Activated T-cell treated with anti-CD3 and anti-CD28 coated beads for 1 hour (primary cell): ENCODE data around the gene TSPAN12.
"Not testable (repeated sequence)": the region's sequence is repeated elsewhere in the genome, so short reads cannot be mapped to it uniquely, and the experiment has no call there.

Experiments used
- DNase-seq: peaks from one replicate; pipeline ENCODE4 v3.0.0-alpha.2; 2020; ENCODE audit warnings: low read depth

Gene TSPAN12

DNA sequence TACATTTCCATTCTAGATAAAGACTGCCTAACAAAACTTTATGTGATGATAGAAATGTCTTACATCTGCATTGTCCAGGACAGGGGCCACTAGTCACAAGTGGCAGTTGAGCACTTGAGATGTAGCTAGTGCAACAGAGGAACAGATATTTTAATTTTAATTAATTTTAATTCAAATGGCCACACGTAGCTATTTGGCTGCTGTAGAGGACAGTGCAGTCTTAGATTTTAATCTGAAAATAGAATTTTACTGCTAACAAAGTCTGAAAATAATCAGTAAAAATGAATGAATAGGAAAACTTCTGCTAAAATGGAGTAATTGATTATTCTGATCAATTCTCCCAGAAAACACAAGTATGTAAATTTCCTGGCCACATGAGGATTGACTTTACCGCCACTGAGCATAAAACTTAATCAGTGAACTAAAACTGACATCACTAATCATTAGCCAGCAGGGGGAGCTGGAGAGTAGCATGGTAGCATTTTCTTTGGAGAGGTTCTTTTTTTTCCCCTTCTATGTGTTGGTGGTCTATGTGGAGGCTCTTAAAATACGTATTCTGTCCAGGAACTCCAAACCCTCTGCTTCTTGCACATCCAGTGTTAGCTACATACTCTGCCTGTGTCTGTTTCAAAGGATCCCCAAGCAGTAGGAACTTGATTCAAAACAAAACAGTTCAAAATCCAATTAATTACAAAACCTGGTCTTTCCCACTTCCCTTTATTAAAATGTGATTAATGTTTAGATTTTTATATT lies 52.1 kb downstream of the TSPAN12 start:
- peak; percentile 28 for DNase-seq

DNA sequence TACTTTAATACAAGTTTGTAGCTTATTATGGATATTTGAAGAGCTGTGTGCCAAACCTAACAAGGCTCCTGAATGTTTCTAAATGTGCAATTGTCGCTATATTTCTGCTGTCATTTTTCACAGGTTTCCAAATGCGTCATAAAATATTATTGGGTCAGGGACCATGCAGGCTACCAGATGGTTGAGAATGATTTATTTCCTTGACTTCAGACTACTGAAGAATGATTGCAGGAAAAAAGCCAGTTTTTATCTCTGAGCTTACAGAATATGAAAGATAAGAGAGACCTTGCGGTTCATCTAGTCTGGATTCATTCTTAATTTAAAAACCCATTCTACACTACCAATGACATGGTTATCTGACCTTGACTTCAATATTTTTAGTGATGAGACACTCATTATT lies 55.2 kb downstream of the TSPAN12 start:
- DNase-seq, result no peak

DNA sequence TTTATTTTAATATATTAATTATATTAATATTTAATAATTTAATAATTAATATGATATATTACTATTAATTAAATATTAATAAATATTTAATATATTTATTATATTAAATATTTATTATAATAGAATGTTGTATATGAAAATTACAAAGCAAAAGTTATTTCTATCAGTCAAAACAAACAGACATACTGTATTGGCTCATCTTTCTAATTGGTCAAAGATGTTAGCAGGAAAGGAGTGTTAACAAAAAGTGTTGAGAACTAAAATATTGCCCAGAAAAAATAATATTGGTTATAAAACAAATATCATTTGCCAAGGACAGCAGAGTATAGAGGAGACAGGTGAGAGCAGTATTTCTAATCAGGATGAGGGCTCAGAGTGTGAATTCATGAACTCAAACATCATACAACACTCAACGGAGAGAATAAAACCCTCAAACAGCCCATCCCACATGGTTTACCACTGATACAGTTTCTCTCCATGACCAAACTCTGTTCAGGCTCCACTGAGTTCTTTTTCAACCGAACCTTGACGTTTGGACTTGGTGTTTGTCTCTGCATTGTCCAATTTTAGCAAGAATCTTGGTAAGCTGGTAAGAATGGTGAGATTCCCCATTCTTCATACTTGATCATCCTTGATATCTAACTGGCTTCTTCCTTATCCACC lies 58.0 kb downstream of the TSPAN12 start:
- no peak for DNase-seq

DNA sequence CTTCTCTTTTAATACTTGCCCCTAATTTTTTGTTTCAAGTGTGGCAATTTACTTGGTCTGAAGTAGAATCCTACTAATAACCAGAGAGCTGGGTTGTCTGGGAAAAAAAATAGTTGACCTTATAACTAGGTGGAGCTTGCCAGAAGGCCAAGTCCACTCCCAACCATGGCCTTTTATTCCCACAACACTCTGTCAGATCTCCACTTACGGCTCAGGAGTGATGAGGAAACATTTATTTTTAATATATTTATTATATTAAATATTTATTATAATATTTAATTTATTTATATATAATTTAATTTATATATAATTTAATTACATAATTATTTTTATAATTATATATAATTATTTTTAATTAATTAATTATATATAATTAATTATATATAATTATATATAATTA lies 58.8 kb downstream of the TSPAN12 start:
- DNase-seq, result no peak

DNA sequence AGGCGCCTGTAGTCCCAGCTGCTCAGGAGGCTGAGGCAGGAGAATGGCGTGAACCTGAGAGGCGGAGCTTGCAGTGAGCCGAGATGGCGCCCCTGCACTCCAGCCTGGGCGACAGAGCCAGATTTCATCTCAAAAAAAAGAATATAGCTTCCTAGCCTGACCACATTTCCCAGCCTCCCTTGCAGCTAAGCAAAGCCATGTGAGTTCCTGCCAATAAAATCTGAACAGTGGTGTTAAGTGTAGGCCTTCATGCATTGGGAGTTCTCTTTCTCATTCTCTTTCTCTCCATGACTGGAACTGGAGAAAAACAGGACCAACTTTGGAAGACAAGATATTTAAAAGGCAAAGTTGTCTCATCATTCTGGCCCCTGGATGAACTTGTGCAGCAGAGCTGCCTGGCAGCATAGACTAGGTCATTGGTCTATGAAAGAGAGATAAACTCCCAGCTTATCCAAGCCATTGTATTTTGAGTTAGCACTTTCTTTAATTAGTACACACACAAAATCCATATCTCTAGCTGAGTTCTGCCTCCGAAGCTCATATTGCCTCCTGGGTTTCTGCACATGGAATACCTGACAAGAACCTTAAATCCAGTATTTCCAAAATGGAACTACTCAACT lies 60.8 kb downstream of the TSPAN12 start:
- no peak for DNase-seq

DNA sequence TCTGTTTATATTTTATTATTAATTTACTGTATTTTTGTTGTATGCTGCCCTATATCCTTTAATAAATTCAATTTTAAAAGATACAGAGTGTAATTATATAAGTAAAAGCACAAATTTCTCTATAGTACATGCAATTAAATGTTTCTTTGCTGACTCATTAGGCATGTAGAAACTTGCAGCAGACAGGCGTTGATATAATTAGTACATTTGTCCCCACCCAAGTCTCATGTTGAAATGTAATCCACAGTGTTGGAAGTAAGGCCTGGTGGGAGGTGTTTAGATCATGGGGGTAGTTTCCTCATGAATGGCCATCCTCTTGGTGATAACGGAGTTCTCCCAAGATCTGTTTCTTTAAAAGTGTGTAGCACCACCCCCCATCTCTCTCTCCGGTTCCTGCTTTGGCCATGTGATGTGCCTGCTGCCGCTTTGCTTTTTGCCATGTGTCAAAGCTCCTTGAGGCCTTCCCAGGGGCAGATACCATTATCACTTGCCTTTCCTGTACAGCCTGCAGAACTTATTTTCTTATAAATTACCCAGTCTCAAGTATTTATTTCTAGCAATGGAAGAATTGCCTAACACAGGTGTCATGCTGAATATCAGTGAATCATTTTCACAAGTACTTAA lies 63.7 kb downstream of the TSPAN12 start:
- no peak for DNase-seq

DNA sequence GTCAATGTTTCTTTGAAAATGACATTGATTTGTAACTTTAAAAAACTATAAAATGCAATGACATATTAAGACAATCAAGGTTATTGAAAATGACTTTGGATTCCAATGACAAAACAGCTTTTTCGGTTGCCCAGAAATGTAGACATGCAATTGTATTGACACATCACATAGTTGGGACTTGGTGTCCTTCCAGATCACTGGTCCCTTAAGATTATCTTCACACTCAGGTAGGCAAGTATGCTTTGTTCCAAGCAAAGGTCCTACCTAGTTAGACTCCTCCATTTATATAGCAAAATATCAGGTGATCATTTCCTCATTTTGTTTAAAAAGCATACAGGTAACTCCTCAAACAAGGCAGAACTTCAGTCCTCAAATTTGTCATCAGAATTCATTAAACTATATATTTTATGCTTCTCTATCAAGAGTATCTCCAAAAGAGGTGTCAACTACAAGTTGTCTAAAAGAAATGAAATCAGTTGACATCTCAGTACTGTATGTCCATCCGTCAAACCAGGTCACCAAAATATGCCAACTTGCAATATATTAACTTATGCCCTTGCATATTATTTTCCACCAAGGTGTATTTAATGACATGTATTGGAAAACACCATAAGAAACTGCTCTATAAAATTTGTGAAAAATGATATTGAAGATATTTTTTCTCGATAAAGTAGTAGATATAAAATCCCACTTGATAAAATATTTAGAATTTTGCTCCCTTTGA lies 64.6 kb downstream of the TSPAN12 start:
- no peak for DNase-seq

DNA sequence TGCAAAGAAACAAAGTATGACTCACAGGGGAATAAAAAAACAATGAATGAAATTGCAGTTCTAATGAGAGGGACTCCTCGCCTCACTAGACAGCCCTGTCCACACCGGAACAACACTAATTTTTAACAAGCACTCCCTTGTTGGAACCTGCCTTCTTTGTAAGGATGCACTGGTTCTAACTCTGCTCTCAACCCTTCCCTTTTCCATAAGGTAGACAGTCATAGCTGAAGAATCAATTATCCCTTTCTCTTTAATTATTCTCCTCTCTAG lies 65.1 kb downstream of the TSPAN12 start:
- DNase-seq, result no peak

DNA sequence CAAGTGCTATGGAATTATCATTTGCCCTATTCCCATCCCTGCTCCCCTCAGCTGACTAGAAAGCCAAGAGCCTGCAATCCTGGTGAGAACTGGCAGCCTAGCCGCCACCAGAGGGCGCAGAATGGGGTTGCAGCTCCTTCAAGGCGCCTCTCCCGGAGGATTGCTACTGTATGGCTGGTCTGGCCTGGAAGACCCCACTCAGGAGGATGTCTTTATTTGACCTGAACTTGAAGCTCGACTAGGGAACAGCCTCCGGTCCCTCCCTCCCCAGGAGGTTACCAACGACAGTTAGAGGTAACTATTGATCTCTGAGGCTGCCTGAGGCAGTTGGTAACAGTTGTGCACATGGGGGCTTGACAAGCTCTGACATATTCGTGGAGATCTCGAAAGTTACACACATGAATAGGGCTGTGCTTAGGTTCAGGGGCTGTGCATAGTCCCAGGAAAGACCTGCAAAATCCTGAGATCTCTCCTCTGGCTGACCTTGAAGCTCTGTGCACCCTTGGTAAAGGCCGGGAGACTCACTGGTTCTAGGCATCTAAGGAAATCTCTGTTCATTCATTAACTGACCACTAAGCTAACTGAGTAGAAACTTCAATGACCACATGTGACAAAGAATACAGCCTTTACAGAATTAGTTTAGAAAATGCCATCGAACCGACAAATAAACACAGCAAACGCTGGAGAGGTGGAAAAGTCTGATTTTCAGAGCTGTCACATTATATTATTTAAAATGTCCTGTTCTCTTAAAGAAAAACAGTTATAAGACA lies 65.7 kb downstream of the TSPAN12 start:
- DNase-seq, result peak; percentile 52

DNA sequence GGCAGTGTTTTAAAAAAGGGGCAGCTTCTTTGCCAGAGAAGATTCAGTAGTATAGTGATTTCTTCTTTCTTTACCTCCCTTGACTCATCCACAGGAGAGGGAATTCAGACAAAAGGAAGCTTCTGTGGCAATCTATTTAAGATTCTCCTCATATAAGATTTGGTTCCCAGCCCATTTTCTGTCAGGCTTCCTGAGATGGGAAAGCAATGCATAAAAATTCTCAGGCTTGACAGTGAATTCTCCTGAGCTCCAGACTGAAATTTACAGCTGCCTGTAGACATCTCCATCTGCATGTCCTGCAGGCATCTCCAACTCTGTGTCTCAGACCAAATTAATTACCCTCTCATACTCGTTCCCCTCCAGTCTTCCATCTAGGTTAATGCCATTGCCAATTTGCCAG lies 72.8 kb downstream of the TSPAN12 start:
- DNase-seq, result no peak

DNA sequence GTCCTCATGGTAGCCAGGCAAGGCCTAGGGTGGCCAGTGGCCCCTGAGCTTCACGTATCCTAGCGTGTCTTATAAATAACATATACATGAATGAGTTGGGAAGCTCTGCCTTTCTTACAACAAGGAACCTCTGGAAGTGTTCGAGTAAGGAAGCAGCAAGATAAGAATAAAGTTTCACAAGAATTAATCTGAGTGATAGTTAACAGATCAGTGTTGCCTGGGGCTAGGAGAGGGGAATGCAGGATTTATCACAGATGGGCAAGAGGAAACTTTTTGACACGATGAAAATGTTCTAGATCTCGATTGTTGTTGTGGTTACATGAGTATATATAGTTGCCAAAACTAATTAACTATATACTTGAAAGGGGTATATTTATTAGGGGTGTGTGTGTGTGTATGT lies 74.2 kb downstream of the TSPAN12 start:
- no peak for DNase-seq

DNA sequence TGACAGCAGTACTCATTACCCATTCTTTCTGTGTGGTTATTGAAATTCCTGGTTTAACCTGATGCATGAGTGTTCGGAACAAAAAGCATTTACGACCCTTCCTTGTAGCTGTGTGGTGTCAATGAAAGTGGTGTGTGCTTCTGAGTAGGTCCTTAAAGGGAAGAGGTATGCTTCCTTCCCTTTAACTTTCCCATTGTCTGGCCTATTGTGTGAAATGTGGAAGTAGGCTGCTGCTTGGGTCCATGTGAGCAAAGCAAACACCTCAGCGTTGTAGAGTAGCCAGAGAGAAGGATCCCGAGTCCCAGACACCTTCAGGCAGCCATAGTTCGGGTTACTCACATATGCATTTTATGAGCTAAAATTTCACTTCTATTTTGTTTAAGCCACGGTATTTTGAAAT lies 74.7 kb downstream of the TSPAN12 start:
- no peak for DNase-seq

DNA sequence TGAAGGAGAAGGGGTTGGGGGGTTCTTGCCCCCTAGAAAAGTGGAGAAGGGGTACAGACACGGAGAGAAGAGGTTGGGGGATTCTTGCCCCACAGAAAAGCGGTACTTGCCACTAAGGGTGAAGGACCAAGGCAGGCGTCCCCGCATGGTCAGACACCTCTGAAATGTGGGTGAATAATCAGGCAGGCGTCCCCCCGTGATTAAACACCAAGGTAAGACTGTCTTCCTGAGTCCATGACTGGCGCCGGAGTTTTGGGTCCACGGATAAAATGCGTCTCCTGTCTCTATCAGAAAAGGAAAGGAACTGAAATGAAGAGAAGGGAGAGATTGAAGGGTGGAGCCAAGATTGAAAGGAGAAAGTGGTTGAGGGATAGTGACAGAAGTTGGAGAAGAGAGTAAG lies 76.0 kb downstream of the TSPAN12 start:
- DNase-seq, result not testable (repeated sequence)

DNA sequence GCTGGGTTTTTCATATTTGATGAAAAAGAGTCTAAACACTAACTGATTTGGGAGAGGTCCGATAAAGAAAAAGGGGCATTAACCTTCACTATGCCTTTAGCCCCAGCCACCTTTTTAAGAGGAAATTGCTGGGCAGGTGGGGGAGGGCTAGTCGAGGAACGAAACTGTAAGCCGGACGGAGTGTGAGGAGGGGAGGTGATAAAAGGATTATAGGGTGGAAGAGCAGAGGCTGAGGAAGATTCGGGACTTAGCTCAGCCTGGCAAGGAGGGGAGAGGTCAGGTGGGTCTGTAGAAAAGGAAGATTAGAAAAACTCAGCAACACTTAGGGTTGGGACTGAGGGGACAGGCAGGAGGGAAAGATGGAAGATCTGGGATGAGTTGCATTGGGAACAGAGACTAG lies 77.0 kb downstream of the TSPAN12 start:
- no peak for DNase-seq

DNA sequence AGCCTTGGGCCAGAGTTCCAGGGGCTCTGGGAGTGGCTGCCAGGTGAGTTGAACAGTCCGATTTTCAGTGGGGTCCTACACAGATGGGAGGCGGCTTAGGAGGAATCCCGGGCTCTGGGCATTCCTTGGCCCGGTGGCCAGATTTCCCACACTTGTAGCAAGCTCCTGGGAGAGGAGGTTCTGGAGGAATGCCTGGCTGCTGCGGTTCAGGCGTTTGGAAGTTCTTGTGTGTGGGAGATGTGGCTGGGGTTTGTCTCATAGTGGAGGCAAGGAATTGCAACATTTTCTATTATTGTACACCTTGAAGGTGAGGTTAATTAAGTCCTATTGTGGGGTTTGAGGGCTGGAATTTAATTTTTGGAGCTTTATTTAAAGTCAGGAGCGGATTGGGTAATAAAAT lies 77.5 kb downstream of the TSPAN12 start:
- not testable (repeated sequence) for DNase-seq

DNA sequence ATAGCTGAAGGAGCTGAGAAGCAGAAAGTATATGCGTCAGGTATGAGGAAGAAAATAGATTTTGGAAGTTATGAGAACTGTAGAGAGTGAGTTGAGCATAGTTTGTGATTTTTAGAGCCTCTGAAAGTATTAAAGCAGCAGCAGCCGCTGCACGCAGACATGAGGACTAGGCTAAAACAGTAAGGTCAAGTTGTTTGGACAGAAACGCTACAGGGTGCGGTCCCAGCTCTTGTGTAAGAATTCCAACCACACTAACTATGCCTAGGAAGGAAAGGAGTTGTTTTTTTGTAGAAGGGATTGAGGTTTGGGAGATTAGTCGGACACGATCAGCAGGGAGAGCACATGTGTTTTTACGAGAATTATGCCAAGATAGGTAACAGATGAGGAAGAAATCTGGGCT lies 78.9 kb downstream of the TSPAN12 start:
- not testable (repeated sequence) for DNase-seq

DNA sequence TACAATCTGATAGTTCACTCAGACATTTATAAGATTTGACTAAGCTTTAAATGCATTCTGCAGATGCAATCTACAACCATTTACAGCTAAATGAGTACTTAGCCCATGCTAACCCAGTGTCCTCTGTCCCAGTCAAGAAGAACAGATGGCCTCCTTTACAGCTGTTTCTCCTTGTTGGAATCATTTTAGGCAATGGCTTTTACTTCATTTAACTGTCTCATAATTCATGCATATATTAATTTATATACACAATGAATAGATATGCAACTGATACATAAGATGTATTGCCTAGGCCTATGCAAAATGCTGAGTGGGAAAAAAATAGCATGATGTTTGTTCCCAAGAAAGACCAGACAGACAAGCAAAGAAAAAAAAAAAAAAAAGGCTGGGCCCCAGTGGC lies 82.2 kb downstream of the TSPAN12 start:
- DNase-seq, result no peak

DNA sequence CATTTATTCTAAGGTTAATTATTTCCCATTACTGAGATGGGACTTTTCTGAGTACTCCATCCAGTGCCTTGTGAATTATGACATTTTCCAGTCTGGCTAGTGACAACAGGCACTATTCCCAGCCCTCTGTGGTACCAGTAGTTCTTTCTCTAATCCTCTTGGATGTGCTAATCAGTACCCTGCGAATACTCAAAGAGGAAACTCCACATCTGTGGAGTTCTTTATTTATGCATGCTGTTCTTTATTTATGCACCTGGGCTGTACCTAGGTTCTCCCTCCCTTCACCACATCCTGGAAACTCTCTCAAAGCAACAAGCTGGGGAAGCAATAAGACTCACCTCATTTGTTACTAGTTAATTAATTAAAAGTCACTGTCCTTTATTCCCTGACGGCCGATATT lies 83.5 kb downstream of the TSPAN12 start:
- no peak for DNase-seq

DNA sequence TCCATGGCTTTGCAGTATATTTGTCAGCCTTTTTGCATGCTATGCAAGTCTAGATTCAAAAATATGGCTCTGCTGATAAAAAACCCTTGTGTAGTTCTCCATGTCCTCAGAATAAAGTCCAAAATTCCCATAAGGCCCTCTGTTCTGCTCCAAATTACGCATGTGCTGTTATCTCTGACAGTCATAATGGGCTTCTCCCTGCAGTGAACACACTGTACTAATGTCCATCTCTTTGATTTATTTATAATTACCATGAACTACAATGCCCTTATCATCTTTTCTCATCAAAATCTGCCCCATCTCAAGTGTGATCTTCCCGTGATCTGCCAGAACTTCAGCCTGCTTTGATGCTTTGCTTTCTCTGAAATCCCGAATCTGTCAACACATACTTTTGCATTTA lies 87.7 kb downstream of the TSPAN12 start:
- DNase-seq, result no peak

DNA sequence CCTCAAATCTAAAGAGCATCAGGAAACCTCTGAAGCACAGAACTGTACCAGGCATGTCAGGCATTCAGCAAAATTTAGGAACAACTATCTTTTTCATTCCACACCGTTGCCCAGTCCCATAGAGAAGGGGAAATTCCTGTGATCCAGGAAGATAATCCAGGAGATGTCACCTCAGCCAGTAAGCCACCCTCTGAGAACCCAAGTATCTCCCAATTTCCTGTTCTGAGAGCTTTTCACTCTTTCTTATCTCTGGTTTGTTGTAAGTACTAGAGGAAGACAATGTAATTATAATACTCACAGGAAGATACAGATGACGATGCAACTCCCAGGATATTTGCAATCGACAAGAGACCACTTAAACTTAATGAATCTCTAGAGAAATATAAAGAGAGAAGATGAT lies 97.1 kb downstream of the TSPAN12 start:
- DNase-seq, result no peak

DNA sequence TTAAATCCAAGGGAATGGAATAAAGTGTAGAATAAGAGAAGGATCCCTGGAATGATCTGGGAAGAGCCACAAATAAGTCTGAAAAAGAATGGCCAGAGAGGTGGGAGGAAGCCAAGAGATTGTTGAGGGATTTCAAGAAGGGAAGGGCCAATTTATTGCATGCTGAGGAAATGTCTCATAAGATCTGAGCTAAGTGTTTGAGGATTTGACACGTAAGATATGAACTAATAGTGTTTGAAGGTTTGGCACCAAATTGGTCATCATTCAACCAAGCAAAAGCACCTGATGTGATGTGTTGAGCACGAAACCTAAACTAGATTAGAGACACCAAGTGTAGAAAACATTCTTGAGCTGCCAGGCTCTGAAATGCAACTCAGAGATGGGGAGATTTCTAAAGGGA lies 97.9 kb downstream of the TSPAN12 start:
- DNase-seq, result no peak

DNA sequence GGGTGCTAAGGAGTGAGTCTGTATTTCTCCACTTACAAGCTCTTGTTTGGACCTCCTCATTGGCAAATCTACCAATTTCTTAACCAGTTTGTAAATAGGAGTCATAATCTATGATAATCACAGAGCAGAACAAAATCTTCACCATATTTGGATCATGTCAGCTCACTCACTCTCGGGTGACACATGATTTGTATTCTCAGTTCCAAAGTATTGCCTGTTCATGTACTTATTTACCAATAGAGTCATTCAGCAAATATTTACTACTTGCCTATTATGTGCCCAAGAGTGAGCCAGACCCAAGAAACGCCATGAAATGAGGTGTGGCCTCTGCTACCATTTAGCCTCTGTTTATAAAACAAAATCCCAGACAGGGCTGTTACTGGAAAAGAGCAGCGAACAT lies 114.8 kb downstream of the TSPAN12 start:
- no peak for DNase-seq
